Pons (tissue), 1 donor: ENCODE data around the gene NOTCH2.

Experiments
- DNase-seq: peaks from one replicate; pipeline ENCODE4 v3.0.0-alpha.2; 2016; ENCODE audit warnings: low spot score

Gene NOTCH2

DNA sequence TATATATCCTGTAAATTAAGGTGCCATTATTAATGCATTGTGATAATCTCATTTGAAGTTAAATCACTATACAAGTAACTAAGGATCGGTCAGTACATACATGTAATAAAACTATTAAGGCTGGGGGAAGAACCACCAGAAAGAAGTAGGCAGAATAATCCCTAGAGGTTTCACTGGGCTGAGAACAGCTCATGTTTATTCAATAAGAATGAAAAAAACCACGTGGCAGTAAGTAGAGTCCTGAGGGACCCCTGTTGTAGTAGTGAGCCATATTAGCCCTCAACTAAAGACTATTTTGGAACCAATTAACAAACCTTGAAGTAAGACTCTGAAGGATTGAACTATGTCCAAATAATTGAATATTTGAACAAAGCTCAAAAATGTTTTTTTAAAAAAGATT lies 126.2 kb downstream of the NOTCH2 start:
- DNase-seq, result no peak

DNA sequence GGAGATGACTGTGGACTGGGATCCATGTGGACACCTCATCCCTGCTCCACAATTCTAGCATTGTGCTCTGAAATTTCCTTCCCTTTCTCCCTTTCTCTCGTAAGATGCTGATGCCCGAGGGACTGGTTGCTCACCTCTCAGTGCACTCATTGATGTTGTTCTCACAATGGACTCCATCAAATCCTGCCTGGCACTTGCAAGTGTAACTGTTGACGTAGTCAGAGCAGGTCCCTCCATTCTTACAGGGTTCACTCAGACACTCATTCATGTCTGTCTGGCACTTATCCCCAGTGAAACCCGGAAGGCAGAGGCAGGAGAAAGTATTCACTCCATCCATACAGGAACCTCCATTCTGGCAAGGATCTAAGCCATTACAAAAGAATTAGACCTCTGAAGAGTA lies 128.1 kb downstream of the NOTCH2 start:
- DNase-seq, result no peak

DNA sequence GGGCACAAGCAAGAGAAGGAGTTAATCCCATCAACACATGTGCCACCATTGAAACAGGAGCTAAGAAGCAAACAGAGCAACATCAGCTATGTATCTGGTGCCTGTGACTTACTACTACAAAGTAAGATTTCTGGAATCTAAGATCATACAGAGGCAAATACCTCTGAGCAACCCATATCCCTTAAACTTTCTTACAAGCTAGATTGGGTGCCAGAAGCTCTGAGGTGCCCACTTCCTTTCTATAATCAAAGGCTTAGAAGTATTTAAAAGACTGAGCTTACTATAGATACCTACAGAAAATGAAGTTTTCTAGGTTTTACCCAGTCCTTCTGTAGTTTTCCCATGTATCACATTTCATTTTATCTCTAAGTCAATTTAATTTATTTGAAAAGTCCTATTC lies 128.8 kb downstream of the NOTCH2 start:
- no peak for DNase-seq

DNA sequence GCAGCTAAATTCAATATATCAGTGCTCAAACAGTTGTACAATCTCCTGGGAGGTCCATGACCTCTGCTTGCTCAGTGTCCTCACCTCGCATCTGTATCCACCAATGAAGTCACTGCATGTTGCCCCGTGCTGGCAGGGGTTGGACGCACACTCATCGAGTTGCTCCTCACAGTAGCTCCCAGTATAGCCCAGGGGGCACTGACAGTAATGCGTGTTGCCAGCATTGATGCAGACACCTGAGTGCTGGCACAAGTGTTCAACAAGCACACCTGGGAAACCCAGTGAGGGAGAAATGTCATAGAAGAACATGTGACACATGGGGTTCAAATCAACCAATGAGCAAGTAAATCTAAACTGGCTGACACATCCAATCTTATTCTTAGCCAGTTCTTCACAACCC lies 132.3 kb downstream of the NOTCH2 start:
- DNase-seq, result no peak

DNA sequence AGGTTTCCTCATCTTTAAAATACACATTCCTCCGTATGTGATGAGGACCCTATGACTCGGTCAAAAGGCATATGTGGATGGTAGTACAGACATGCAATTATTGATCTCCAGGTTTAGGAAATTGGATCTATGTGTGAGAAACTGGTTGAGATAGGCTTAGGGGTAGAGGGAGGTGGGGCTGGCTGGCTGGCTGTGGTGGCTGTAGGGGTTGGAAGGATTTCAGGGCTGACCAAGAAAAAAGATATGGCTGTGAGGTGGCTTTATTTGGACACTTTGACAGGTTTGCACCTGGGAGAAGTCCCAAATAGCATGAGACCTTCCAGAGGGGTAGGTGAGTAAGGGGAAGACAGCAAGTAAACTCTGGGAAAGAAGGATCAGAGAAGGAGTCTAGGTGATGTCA lies 133.5 kb downstream of the NOTCH2 start:
- DNase-seq, result no peak

DNA sequence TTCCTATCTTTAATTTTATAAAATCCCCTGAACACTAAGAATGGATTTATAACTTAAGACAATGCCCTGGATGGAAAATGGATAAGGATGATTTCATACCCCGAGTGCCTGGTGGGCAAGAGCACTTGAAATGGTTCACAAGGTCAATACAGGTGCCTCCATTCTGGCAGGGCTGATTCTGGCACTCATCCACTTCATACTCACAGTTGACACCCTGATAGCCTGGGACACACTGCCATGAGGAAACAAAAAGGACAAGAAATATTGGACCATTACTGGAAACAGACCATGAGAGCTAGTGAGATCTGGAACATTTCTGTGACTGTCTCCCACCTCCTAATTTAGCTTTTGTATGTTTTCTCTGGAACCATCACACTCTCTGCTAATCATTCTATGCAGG lies 134.1 kb downstream of the NOTCH2 start:
- DNase-seq, result no peak

DNA sequence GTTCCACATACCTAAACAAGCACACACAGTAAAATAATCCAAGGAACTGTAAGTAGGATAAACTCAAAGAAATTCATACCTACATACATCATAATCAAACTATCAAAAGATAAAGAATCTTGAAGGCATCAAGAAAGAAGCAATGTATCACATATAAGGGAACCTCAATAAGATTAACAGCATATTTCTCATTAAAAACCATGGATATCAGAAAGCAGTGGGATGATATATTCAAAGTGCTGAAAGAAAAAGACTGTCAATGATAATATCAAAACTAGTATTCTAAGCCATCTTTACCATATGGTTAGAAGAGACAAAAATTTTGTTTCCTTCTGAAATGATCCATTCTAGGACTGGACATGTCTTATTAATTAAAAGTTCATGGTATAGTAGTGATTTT lies 136.1 kb downstream of the NOTCH2 start:
- no peak for DNase-seq

DNA sequence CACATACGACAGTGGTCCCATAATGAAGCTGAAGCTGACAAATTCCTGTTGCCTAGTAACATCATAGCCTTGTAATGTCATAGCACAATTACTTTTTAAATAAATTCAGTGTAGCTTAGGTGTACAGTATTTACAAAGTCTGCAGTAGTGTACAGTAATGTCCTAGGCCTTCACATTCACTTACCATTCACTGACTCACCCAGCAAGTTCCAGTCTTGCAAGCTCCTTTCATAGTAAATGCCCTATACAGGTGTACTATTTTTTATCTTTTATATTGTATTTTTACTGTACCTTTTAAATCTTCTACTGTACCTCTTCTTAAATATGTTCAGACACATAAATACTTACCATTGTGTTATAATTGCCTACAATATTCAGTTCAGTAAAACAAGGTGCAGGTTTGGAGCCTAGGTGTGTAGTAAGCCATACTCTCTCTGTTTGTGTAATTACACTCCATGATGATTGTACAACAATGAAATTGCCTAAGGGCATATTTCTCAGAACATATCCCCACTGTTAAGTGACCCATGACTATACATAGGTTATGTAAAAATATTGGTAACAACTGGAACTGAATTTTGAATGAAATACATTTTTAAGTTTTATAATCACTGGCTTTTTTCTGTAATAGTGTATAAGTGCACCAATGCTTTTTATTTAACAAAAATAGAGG lies 139.7 kb downstream of the NOTCH2 start:
- no peak for DNase-seq

DNA sequence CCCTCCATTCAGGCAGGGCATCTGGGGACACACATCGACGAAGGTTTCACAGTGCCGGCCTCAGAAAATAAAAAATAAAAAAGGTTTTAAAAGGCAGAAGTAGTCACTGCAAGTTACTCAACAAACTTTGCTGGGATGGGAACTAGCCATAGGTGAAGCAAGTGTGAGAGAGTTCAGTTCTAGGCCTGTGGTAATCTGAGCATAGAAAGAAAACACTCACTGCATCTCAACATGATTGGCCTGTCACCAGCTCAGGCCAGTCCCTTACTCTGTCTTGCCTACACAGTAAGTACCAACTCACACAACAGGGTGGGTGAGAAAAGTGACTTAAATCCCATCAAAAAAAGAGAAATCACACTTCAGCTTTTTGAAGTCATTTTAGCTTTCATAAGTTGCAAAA lies 142.9 kb downstream of the NOTCH2 start:
- DNase-seq, result no peak

DNA sequence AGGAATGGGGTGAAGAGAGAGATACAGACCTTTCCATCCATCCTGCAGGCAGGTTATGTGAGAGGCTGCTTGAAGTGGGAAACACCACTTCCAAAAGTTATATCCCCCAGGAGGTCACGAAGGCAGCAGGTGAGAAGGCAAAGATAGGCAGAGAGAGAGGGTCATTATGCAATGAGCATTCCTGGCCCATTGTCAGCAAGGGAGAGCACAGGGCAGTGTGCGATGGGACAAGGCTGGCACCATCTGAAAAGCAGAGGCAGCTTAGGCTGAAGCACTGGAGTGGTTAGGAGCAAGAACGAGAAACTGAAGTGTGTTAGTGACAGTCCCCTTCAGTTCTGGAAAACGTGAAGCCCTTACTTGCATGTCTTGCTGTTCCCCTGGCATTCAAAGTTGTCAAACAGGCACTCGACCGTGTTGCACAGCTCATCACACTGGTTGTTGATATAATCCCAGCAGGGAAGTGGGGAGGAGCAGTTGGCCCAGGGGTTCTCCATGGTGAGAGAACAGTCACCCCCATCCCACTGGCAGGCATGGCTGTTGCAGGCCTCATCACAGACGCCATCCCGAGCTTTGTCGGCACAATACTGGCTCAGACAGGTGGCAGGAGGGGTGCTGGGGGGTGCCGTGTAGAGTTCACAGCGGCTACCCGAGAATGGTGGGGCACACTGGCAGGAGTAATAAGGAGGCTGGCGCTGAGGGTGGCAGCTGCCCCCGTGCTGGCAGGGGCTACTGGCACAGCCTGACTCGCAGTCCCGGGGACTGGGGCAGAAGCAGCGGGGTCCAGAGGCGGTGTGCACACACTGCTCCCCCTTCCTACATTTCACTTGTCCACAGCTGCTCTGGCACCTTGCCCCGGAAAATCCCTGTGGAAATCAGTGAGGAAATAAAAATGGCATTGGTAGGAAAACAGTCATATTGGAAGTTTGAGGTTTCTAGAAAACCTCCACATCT lies 144.2 kb downstream of the NOTCH2 start:
- no peak for DNase-seq

DNA sequence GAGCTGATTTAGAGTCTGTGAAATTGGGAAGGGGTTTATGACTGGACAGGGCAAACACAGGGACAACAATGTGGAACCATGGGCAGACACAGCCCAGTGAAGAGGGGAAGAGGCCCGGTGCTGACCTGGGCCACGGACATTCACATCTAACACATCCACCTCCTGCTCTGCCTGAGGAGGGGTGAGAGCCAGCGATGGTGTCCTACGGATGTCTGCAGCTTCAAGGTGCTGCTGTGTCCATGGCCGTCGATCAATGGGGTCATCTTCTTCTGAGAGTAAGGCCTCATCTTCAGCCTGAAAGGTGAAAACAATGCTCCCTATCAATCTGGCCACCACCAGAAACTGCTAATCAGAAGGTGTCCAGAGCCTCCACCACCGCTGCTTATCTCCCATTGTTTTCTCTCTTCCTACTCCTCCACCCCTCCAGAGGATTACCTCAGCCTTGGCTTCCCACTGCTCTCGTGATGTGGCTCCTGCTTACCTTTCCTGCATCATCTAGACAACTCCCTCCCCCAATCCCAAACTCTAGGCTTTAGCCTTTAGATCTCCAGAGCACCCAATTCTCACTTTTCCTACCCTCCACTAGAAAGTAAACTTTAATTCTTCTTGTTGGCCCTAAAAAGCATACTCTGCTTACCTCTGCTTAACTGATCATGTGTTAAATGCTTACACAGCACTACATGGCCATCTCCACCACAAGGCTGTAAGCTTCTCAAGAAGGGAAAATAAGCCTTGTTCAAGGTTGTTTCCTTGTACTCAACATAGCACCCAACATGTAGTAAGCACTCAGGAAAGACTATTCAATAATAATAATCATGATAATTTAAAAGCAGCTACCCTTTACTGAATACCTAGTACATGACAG lies 149.1 kb downstream of the NOTCH2 start:
- DNase-seq, result no peak

DNA sequence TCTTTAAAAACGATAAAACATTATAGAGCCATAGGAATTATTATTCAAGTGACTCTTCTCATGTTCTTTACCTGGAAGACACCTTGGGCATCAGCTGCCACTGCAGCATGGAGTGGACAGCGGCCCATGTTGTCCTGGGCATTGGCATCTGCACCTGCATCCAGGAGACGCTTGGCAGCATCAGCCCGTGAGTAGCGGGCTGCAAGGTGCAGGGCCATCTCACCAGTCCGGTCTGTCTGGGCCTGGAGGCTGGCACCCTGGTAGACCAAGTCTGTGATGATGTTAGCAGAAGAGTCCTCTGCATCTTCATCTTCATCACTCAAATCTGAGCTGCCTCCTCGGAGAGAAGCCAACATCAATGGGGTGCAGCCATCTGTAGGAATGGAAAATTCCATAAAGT lies 150.2 kb downstream of the NOTCH2 start:
- DNase-seq, result no peak

DNA sequence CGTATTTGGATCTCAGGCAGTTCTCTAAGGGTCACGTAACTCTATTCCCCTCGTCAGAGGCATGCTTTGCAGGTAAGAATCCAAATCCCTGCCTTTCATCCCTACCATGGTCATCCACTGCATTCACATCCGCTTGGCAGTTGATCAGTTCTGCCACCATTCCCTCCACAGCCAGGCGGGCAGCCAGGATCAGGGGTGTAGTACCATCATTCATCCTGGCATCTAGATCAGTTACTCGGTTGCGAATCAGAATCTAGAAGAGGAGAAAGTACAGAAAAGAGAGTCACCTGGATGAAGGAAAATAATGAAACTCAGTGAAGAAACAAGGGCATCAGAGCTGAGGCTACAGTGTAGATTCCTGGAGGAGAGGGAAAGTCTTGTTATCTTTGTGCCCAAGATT lies 151.2 kb downstream of the NOTCH2 start:
- no peak for DNase-seq

DNA sequence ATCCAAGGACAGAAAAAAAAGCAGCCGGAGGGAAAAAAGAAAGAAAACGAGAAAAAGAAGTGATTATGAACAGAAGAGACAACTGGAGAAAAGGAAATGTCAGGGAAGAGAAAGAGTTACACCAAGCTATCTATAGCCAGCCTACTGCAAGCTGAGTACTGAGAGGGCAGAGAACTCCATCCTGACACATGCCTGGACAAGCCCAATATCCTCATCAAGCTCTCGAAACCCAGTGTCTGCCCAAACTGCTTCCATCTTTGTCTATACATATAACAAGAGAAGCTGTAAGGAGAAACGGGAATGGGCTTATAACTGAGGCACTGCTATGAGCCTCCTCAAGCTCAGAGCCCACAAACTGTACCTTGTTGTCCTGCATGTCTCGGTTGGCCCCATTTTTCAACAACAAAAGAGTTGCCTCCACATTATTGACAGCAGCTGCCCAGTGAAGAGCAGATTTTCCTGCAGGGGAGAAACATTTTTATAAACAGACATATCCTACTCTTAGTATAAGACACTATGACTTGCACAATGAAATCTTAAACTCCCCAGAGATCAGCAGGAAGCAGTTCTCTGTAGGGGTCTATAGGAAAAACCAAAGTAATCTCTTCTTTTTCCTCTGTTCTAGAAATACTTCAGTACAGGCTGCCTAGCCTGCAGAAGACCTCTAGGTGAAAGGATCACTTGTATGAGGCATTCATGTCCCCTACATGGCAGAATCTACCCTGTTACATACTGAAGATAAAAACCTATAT lies 152.0 kb downstream of the NOTCH2 start:
- DNase-seq, result no peak

DNA sequence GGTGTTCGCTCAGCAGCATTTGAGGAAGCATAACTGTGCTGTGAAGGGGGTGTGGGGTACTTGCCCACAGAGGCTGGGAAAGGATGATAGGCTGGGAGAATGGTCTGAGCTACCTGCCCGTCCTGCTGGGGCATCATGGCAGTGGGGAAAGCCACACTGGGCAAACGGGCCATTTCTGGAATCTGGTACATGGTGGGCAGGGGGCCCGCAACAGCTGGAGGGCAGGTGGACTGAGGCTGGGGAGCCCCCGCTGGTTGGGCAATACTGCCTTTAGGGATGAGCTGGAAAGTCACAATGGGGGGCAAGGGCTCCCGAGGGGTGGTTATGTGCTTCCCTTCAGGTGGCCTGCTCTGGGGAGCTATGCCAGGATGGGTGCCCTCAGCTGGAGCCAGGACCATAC lies 153.9 kb downstream of the NOTCH2 start:
- DNase-seq, result no peak

DNA sequence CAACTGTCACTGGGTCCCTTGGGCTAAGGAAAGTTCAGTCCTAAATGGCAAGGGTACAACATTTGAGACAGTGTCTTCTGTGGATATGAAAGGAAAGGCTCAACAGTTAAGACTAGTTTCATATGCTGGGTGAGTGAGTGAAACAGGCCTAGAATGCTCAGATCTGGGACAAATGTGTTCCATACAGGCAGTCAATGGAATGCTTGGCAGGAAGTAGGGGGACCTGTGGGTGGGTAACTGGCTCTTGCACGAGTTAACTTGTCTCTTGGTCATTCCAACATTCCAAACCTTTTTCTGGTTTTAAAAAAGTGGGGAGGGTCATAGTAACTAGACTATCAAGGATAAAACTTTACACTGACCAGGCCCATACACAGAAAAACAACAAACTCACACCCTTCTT lies 155.4 kb downstream of the NOTCH2 start:
- DNase-seq, result no peak

DNA sequence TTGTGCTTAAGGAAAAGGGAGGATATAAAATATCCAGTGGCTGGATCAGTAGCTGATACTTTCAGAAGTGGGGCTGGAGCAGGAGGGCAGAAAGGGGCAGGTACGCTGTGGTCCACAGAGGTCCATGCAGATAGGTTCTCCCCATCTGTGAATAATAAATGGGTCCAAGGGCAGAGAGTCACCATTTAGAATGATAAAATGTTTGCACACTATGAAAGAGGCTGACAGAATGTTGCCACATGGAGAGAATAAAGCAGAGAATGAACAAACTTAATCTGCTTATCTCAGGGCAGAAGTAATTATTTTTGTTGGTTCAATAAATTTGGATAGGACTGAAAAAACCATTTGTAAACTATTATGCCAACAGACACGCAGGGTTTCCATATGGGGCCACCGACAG lies 156.5 kb downstream of the NOTCH2 start:
- DNase-seq, result no peak

DNA sequence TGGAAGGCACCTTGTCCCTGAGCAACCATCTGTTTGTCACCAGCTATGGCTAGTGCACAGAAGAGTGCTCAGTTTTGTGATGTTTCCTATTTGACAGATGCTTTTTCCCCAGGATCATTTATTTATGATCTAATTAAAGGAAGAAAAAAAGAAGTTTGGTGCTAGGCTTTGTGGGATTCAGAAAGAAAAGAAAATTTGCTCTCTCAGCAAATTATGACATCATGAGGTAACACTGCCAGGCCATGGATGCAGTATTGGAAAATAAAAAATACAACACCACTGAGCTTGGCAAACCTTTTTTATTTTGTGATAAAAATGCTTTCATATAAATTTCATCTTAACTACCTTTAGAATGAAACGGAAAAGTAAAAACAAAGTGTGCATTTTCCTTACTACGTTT lies 157.7 kb downstream of the NOTCH2 start:
- DNase-seq, result no peak

DNA sequence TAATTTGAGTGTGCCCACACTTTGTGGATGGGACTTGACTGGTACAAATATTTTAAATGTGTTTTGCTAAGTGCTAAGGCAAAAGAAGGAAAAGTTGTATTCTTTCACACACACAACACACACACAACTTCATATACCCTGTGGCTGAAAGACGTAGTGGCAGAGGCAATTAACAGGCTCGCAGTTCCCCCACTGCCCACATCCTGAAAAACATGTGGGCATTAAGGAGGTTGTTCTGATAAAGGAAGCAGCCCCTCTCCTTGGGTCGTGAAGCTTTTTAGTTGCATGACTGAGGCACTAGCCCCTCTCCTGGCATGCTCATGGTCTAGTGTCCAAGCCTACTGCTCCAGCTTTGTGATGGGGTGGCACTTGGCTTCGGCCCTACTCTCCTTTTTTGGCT lies 158.8 kb downstream of the NOTCH2 start:
- no peak for DNase-seq

DNA sequence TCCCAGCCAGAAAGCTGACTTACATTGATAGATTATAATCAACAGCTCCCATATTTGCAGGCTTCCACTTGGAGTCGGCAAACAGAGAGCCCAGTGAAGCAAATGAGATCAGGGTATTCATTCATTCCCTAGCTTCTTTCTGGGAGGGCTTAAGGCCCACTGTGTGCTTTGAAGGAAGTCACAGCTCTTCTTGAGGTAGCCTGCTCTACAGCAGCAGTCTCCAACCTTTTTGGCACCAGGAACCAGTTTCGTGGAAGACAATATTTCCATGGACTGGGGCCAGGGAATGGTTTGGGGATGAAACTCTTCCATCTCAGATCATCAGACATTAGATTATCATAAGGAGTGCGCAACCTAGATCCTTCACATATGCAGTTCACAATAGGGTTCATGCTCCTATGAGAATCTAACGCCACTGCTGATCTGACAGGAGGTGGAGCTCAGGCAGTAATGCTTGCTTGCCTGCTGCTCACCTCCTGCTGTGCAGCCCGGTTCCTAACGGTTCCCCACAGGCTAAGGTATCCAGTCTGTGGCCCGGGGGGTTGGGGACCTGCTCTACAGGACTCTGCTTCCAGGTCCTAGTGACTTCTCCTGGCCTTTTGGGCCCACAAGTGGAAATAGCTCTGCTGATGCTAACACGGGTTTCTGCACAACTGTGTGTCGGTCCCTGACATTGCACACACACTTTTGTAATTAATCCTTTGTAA lies 159.4 kb downstream of the NOTCH2 start:
- DNase-seq, result no peak

DNA sequence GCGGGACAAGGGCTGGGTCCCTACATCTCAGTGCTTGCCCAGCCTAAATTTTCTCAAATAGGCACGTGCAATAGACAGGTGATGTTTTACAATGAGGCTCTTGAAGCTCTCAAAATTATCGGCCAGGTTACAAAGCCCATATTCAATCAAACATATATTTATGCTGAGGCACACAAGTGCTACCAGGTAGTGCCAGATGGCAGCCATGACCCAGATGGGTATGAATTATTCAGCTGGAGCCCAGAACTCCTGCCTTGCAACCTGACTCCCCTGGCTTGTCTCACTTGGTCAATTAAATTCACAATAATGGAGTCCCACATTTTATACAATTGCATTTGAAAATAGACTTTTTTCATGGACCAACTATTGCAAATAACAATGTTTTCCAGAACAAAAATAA lies 160.8 kb downstream of the NOTCH2 start:
- no peak for DNase-seq
